Peyer's patch (tissue), 4 donors: ENCODE data around the gene TTC39C.

Source experiments
- CTCF ChIP-seq, 6 experiments: fragments of 450-650 bp in 4 of 6; fragments of 200-600 bp in 2 of 6; sonication (generic) in 1 of 6; IDR thresholded peaks; one replicate each; pipeline ENCODE4 v1.5.1; 2017 to 2019; ENCODE audit warnings: antibody characterized with exemption in 6 of 6, mild to moderate bottlenecking in 3 of 6, moderate library complexity in 1 of 6
- POLR2A ChIP-seq, 2 donors: fragments of 450-650 bp; IDR thresholded peaks; one replicate each; pipeline ENCODE4 v1.5.1; 2017; ENCODE audit warnings: antibody characterized with exemption in 2 of 2, mild to moderate bottlenecking in 2 of 2, moderate library complexity in 2 of 2

GRCh38 chr18:23971666-23972230 is 42.8 kb upstream of the TTC39C start:
- no peak for TF ChIP-seq CTCF (IDR thresholded peaks at IDR 0.05)
- TF ChIP-seq POLR2A (IDR thresholded peaks at IDR 0.05), result no peak
